ENCODE data around the gene RC3H1. TPM values are rescaled to one million over a fixed set of nuclear protein-coding genes. Genes with fewer than 3 reads are reported as not detected.

RC3H1 gene
- polyA plus RNA-seq, 1 experiment: 10.6 TPM

- DNase-seq (ENCODE audit: low read depth): no peak
- CTCF ChIA-PET: no interaction called here
- Histone ChIP-seq H3K36me3 (ENCODE audit: control insufficient read depth, insufficient read depth, low read length) (no peaks in the 10 kb centered on the region), H3K27me3 (ENCODE audit: control insufficient read depth, insufficient read depth, low read length) (no peaks in the 10 kb centered on the region), H3K4me3 (ENCODE audit: low read depth, low read length) (no peak overlapping the region)
- TF ChIP-seq CTCF (IDR thresholded peaks at IDR 0.05; ENCODE audit: insufficient read depth, low read depth, low read length): no peak
- POLR2A ChIA-PET: no interaction called here
These were observed 121.7 kb downstream of the RC3H1 start for GRCh38 chr1:173900427-173900826.

- no peak for TF ChIP-seq CTCF (IDR thresholded peaks at IDR 0.05; ENCODE audit: insufficient read depth, low read depth, low read length)
- Histone ChIP-seq H3K4me3 (ENCODE audit: low read depth, low read length) (no peak overlapping the region), H3K36me3 (ENCODE audit: control insufficient read depth, insufficient read depth, low read length) (no peaks in the 10 kb centered on the region), H3K27me3 (ENCODE audit: control insufficient read depth, insufficient read depth, low read length) (no peaks in the 10 kb centered on the region)
- ChIA-PET CTCF (no interaction called here), POLR2A (no interaction called here)
- DNase-seq (ENCODE audit: low read depth): no peak
These were observed 128.0 kb downstream of the RC3H1 start for GRCh38 chr1:173894189-173894588.

- H3K4me3 ChIP-seq (ENCODE audit: low read depth, low read length): no peak overlapping the region
- ChIA-PET POLR2A (no interaction called here), CTCF (no interaction called here)
- H3K36me3 ChIP-seq (ENCODE audit: control insufficient read depth, insufficient read depth, low read length): no peaks in the 10 kb centered on the region
- H3K27me3 ChIP-seq (ENCODE audit: control insufficient read depth, insufficient read depth, low read length): no peaks in the 10 kb centered on the region
- no peak for TF ChIP-seq CTCF (IDR thresholded peaks at IDR 0.05; ENCODE audit: insufficient read depth, low read depth, low read length)
- DNase-seq (ENCODE audit: low read depth): no peak
These were observed 128.5 kb downstream of the RC3H1 start for GRCh38 chr1:173893611-173894010.

GRCh38 chr1:173889885-173890284, 132.3 kb downstream of the RC3H1 start:
- POLR2A ChIA-PET: no interaction called here
- H3K36me3 ChIP-seq (ENCODE audit: control insufficient read depth, insufficient read depth, low read length): peaks cover 6% of the 10 kb centered on the region

GRCh38 chr1:173888749-173889148, 133.4 kb downstream of the RC3H1 start:
- ChIA-PET CTCF (interaction anchor here (0.7 kb wide), 2 partner anchors 18 to 37 kb away, joined by 3 to 4 read pairs; no protein-coding TSS in a partner anchor), POLR2A (no interaction called here)
- H3K27me3 ChIP-seq (ENCODE audit: control insufficient read depth, insufficient read depth, low read length): no peaks in the 10 kb centered on the region
- peaks cover 6% of the 10 kb centered on the region for H3K36me3 ChIP-seq (ENCODE audit: control insufficient read depth, insufficient read depth, low read length)
- TF ChIP-seq CTCF (IDR thresholded peaks at IDR 0.05; ENCODE audit: insufficient read depth, low read depth, low read length): no peak
- no peak overlapping the region for H3K4me3 ChIP-seq (ENCODE audit: low read depth, low read length)
- no peak for DNase-seq (ENCODE audit: low read depth)

More at GRCh38 chr1:173889885-173890284, 132.3 kb downstream of the RC3H1 start:
- TF ChIP-seq CTCF (IDR thresholded peaks at IDR 0.05; ENCODE audit: insufficient read depth, low read depth, low read length): no peak
- DNase-seq (ENCODE audit: low read depth): no peak
- CTCF ChIA-PET: no interaction called here
- Histone ChIP-seq H3K27me3 (ENCODE audit: control insufficient read depth, insufficient read depth, low read length) (no peaks in the 10 kb centered on the region), H3K4me3 (ENCODE audit: low read depth, low read length) (no peak overlapping the region)
